ENCODE results near the gene OR5V1.
"Not testable (repeated sequence)": the region's sequence is repeated elsewhere in the genome, so short reads cannot be mapped to it uniquely, and the experiment has no call there.

Gene OR5V1

GRCh38 chr6:29375191-29375590 lies 6.5 kb upstream of the OR5V1 start, which contains the start of gene OR12D3:
TSS of gene OR12D3 (minus strand) at chr6:29375291. CDS start at chr6:29375287, 4 bp downstream.
- no peak for DNase-seq (ENCODE audit: low read depth)
- no peak for TF ChIP-seq CTCF (conservative IDR thresholded peaks at IDR 0.05; ENCODE audit: control insufficient read depth, insufficient read depth, low read depth, low read length)
- H3K4me3 ChIP-seq (ENCODE audit: control insufficient read depth, low read depth, low read length), result no peak within 1 kb of the TSS

GRCh38 chr6:29355603-29356002 lies 13.1 kb downstream of the OR5V1 start:
- H3K4me3 ChIP-seq (ENCODE audit: control insufficient read depth, low read depth, low read length), result no peak overlapping the region
- DNase-seq (ENCODE audit: low read depth), result no peak
- TF ChIP-seq CTCF (conservative IDR thresholded peaks at IDR 0.05; ENCODE audit: control insufficient read depth, insufficient read depth, low read depth, low read length), result no peak

- TF ChIP-seq CTCF (conservative IDR thresholded peaks at IDR 0.05; ENCODE audit: control insufficient read depth, insufficient read depth, low read depth, low read length), result no peak
- no peak for DNase-seq (ENCODE audit: low read depth)
- no peak overlapping the region for H3K4me3 ChIP-seq (ENCODE audit: control insufficient read depth, low read depth, low read length)
Measured at GRCh38 chr6:29354980-29355379, 13.7 kb downstream of the OR5V1 start.

GRCh38 chr6:29349348-29349747 lies 19.3 kb downstream of the OR5V1 start:
- DNase-seq (ENCODE audit: low read depth); H3K4me3 ChIP-seq (ENCODE audit: control insufficient read depth, low read depth, low read length): not testable (repeated sequence)

- H3K4me3 ChIP-seq (ENCODE audit: control insufficient read depth, low read depth, low read length), result no peak overlapping the region
- no peak for DNase-seq (ENCODE audit: low read depth)
- TF ChIP-seq CTCF (conservative IDR thresholded peaks at IDR 0.05; ENCODE audit: control insufficient read depth, insufficient read depth, low read depth, low read length), result no peak
Measured at GRCh38 chr6:29345380-29345779, 23.3 kb downstream of the OR5V1 start.

GRCh38 chr6:29336269-29336668 lies 32.4 kb downstream of the OR5V1 start:
- H3K4me3 ChIP-seq (ENCODE audit: control insufficient read depth, low read depth, low read length), result no peak overlapping the region
- no peak for DNase-seq (ENCODE audit: low read depth)
- TF ChIP-seq CTCF (conservative IDR thresholded peaks at IDR 0.05; ENCODE audit: control insufficient read depth, insufficient read depth, low read depth, low read length), result no peak

GRCh38 chr6:29332676-29333075 lies 36.0 kb downstream of the OR5V1 start:
- DNase-seq (ENCODE audit: low read depth), result no peak
- TF ChIP-seq CTCF (conservative IDR thresholded peaks at IDR 0.05; ENCODE audit: control insufficient read depth, insufficient read depth, low read depth, low read length), result no peak
- H3K4me3 ChIP-seq (ENCODE audit: control insufficient read depth, low read depth, low read length), result no peak overlapping the region

Data from fibroblast of mammary gland (primary cell).